HCT116 (cell line): ENCODE results near the gene SH3BP4. TPM values are rescaled to one million over a fixed set of nuclear protein-coding genes. Genes with fewer than 3 reads are reported as not detected.

Source experiments
- ATAC-seq: fragments of 200-7000 bp; cut with Tn5 transposase; 2 replicates; pipeline ENCODE4 v1.9.1; 2020; ENCODE audit warnings: mild to moderate bottlenecking, moderate library complexity
- BruUV-seq: library from RNA; stranded (reverse); fragments of 400-500 nt; replicated peaks from 2 replicates; lab custom pipeline; 2021; lab: Mats Ljungman, UMichigan
- CTCF ChIA-PET: fragments of 300-600 bp; sonication (Branson Sonifier 250); formaldehyde crosslinking; loops from one replicate; lab custom pipeline; 2021; ENCODE audit warnings: antibody characterized with exemption; lab: Charles Lee
- POLR2A ChIA-PET: fragments of 300-600, 350-600 bp; sonication (Branson Sonifier 250); formaldehyde crosslinking; loops from one replicate; lab custom pipeline; 2021; ENCODE audit warnings: antibody characterized with exemption; lab: Charles Lee
- RAD21 ChIA-PET, 2 experiments: fragments of 300-600 bp; sonication (Branson Sonifier 250); formaldehyde crosslinking; loops; one replicate each; lab custom pipeline; 2023; ENCODE audit warnings: low total read pairs in 2 of 2; ENCODE audit not compliant: uncharacterized antibody in 2 of 2, unreplicated experiment in 2 of 2, low non-redundant PET in 1 of 2; lab: Charles Lee
- DNase-seq: peaks from one replicate; pipeline ENCODE4 v3.0.0-alpha.2; 2010; ENCODE audit warnings: low read depth, low spot score
- H2AFZ ChIP-seq: fragments of 200-600 bp; shearing (Covaris generic), sonication (generic); 2 replicates; pipeline ENCODE4 v1.6.1; 2017; ENCODE audit warnings: low read depth, mixed run types, mixed read lengths, antibody characterized with exemption, low read length; ENCODE audit not compliant: poor library complexity, severe bottlenecking
- H3K27ac ChIP-seq: 2 replicates; pipeline ENCODE4 v1.5.1; 2012; ENCODE audit warnings: low read depth, low read length
- H3K27me3 ChIP-seq: fragments of 200-600 bp; sonication (generic); 2 replicates; pipeline ENCODE4 v1.6.1; 2016; ENCODE audit warnings: mixed run types, low read length, mixed read lengths; ENCODE audit not compliant: insufficient read depth
- H3K36me3 ChIP-seq, 2 experiments: fragments of 200-500 bp in 1 of 2; fragments of 200-600 bp in 1 of 2; sonication (Bioruptor generic) in 1 of 2; sonication (generic) in 1 of 2; 2 replicates each; pipeline versions ENCODE4 v1.5.1 to v1.6.1; 2014 to 2016; ENCODE audit warnings: low read length in 2 of 2, inconsistent platforms in 1 of 2, mixed read lengths in 1 of 2, mixed run types in 1 of 2; ENCODE audit not compliant: insufficient read depth in 2 of 2, control insufficient read depth in 1 of 2
- H3K4me1 ChIP-seq, 2 experiments: fragments of 200-600 bp in 1 of 2; sonication (generic) in 1 of 2; 2 replicates each; pipeline versions ENCODE4 v1.5.1 to v1.6.1; 2012 to 2017; ENCODE audit warnings: low read length in 2 of 2, inconsistent platforms in 1 of 2, mild to moderate bottlenecking in 1 of 2, mixed read lengths in 1 of 2, mixed run types in 1 of 2, moderate library complexity in 1 of 2; ENCODE audit not compliant: insufficient read depth in 2 of 2, control insufficient read depth in 1 of 2
- H3K4me2 ChIP-seq: fragments of 200-600 bp; sonication (generic); 2 replicates; pipeline ENCODE4 v1.6.1; 2017; ENCODE audit warnings: mixed run types, low read length, mixed read lengths
- H3K4me3 ChIP-seq, 2 experiments: fragments of 200-600 bp in 1 of 2; sonication (generic) in 1 of 2; replicated peaks in 1 of 2; 2 replicates each; pipeline ENCODE4 v1.5.1; 2011 to 2016; ENCODE audit warnings: low read length in 2 of 2, control low read depth in 1 of 2, low read depth in 1 of 2, mild to moderate bottlenecking in 1 of 2, mixed read lengths in 1 of 2, mixed run types in 1 of 2
- H3K79me2 ChIP-seq: fragments of 200-600 bp; sonication (generic); 2 replicates; pipeline ENCODE4 v1.6.1; 2017; ENCODE audit warnings: mild to moderate bottlenecking, mixed run types, low read length, moderate library complexity, mixed read lengths; ENCODE audit not compliant: insufficient read depth
- H3K9ac ChIP-seq: fragments of 200-600 bp; sonication (generic); 2 replicates; pipeline ENCODE4 v1.6.1; 2016; ENCODE audit warnings: low read length, mixed read lengths
- H3K9me2 ChIP-seq: fragments of 200-600 bp; sonication (generic), shearing (Covaris generic); 2 replicates; pipeline ENCODE4 v1.6.1; 2017; ENCODE audit warnings: mixed run types, mild to moderate bottlenecking, moderate library complexity; ENCODE audit not compliant: insufficient read depth
- H3K9me3 ChIP-seq, 2 experiments: fragments of 200-500 bp in 1 of 2; fragments of 200-600 bp in 1 of 2; sonication (Bioruptor generic) in 1 of 2; sonication (generic) in 1 of 2; 2 replicates each; pipeline ENCODE4 v1.6.1; 2014 to 2017; ENCODE audit warnings: low read length in 2 of 2, mixed read lengths in 2 of 2, inconsistent platforms in 1 of 2, low read depth in 1 of 2, mild to moderate bottlenecking in 1 of 2, mixed run types in 1 of 2, moderate library complexity in 1 of 2; ENCODE audit not compliant: control insufficient read depth in 1 of 2, insufficient read depth in 1 of 2
- H4K20me1 ChIP-seq: fragments of 200-600 bp; sonication (generic), shearing (Covaris generic); 2 replicates; pipeline ENCODE4 v1.6.1; 2017; ENCODE audit warnings: mixed run types, mild to moderate bottlenecking, moderate library complexity; ENCODE audit not compliant: insufficient read depth
- ATF3 ChIP-seq: IDR thresholded peaks from 2 replicates; pipeline ENCODE4 v1.6.1; 2012
- CEBPB ChIP-seq: IDR thresholded peaks from 2 replicates; pipeline ENCODE4 v1.6.1; 2012; ENCODE audit warnings: low read depth
- CTCF ChIP-seq, 3 experiments: fragments of 200-600 bp in 1 of 3; sonication (generic) in 1 of 3; IDR thresholded peaks in 2 of 3; conservative IDR thresholded peaks in 1 of 3; 2 replicates each; pipeline ENCODE4 v1.5.1; 2012 to 2017; ENCODE audit warnings: low read depth in 2 of 3, low read length in 2 of 3, antibody characterized with exemption in 1 of 3, borderline replicate concordance in 1 of 3, control low read depth in 1 of 3, mild to moderate bottlenecking in 1 of 3, mixed read lengths in 1 of 3, mixed run types in 1 of 3, moderate library complexity in 1 of 3; ENCODE audit not compliant: insufficient read depth in 1 of 3
- EGR1 ChIP-seq: IDR thresholded peaks from 2 replicates; pipeline ENCODE4 v1.6.1; 2012; ENCODE audit warnings: low read depth
- ELF1 ChIP-seq: IDR thresholded peaks from 2 replicates; pipeline ENCODE4 v1.6.1; 2012; ENCODE audit warnings: low read depth, borderline replicate concordance
- EZH2 ChIP-seq: fragments of 200-600 bp; sonication (generic); IDR thresholded peaks from 2 replicates; pipeline ENCODE4 v1.6.1; 2017; ENCODE audit warnings: antibody characterized with exemption, mixed run types
- EZH2phosphoT487 ChIP-seq: fragments of 200-600 bp; IDR thresholded peaks from 2 replicates; pipeline ENCODE4 v1.6.1; 2018; ENCODE audit warnings: antibody characterized with exemption, borderline replicate concordance
- FOSL1 ChIP-seq: IDR thresholded peaks from 2 replicates; pipeline ENCODE4 v1.6.1; 2012; ENCODE audit warnings: low read depth
- JUND ChIP-seq: IDR thresholded peaks from 2 replicates; pipeline ENCODE4 v1.6.1; 2012
- POLR2A ChIP-seq: IDR thresholded peaks from 2 replicates; pipeline ENCODE4 v1.7.0; 2011; ENCODE audit warnings: borderline replicate concordance; ENCODE audit not compliant: insufficient read depth, insufficient read length; ENCODE audit errors: extremely low read depth
- REST ChIP-seq: IDR thresholded peaks from 2 replicates; pipeline ENCODE4 v1.6.1; 2012; ENCODE audit warnings: low read depth
- SP1 ChIP-seq: IDR thresholded peaks from 2 replicates; pipeline ENCODE4 v1.6.1; 2012; ENCODE audit warnings: low read depth
- SRF ChIP-seq: IDR thresholded peaks from 2 replicates; pipeline ENCODE4 v1.6.1; 2012; ENCODE audit warnings: low read depth
- YY1 ChIP-seq: IDR thresholded peaks from 2 replicates; pipeline ENCODE4 v1.6.1; 2011; ENCODE audit warnings: low read length, low read depth, moderate library complexity, mild to moderate bottlenecking; ENCODE audit not compliant: insufficient replicate concordance; ENCODE audit errors: extremely low read depth
- ZBTB33 ChIP-seq: IDR thresholded peaks from 2 replicates; pipeline ENCODE4 v1.6.1; 2011; ENCODE audit warnings: mild to moderate bottlenecking, low read length, moderate library complexity; ENCODE audit not compliant: insufficient replicate concordance; ENCODE audit errors: extremely low read depth
- ZNF274 ChIP-seq: fragments of 200-500 bp; sonication (Bioruptor generic); IDR thresholded peaks from 2 replicates; pipeline ENCODE4 v1.6.1; 2014; ENCODE audit warnings: mild to moderate bottlenecking, low read depth, low read length, inconsistent platforms
- intact Hi-C: fragments of 100-400 bp; cut with micrococcal nuclease; formaldehyde crosslinking; loops from 2 replicates; pipeline ENCODE4 v1.10.0; 2022
- total RNA-seq: library from RNA; stranded (reverse); gene quantifications from one replicate; pipeline ENCODE4 v1.2.1, GENCODE V29; 2021; ENCODE audit not compliant: unreplicated experiment

SH3BP4 gene
- total RNA-seq, 1 experiment from 2014 or later = 32.9 TPM

- Histone ChIP-seq H3K4me1 (no peaks in the 10 kb centered on the region), H3K4me2 (no peak overlapping the region), H3K27me3 (no peaks in the 10 kb centered on the region), H3K79me2 (no peaks in the 10 kb centered on the region), H3K9me2 (no peaks in the 10 kb centered on the region), H3K4me3 (no peak overlapping the region), H3K27ac (no peak overlapping the region), H3K36me3 (no peaks in the 10 kb centered on the region), H3K9ac (no peak overlapping the region), H4K20me1 (no peaks in the 10 kb centered on the region), H3K9me3 (no peaks in the 10 kb centered on the region), H2AFZ (no peak overlapping the region)
- no peak for ATAC-seq
- ChIA-PET POLR2A (no interaction called here), CTCF (no interaction called here), RAD21 (no interaction called here)
- TF ChIP-seq FOSL1 (no peak), JUND (no peak), ZBTB33 (no peak), EGR1 (no peak), CEBPB (no peak), ELF1 (no peak), POLR2A (no peak), YY1 (no peak), SP1 (no peak), CTCF (IDR thresholded peaks at IDR 0.05 in 2 of 3, conservative IDR thresholded peaks at IDR 0.05 in 1 of 3; ENCODE audit: borderline replicate concordance in 1 of 3, insufficient read depth in 1 of 3, low read depth in 2 of 3, low read length in 2 of 3) (no peak), ATF3 (no peak), EZH2 (no peak), REST (no peak), SRF (no peak), EZH2phosphoT487 (no peak), ZNF274 (no peak)
- no TSS peak for BruUV-seq
- intact Hi-C loops = no loop called here
- no peak for DNase-seq
These were observed 46.1 kb upstream of the SH3BP4 start for GRCh38 chr2:234905547-234906265.
